DOHH2 (cell line): ENCODE measurements around the gene AP1AR.

Source experiments
- H3F3A ChIP-seq: fragments of 200-600 bp; sonication (generic), shearing (Covaris generic); 2 replicates; pipeline ENCODE4 v1.6.0; 2016; ENCODE audit warnings: antibody characterized with exemption, mild to moderate bottlenecking; ENCODE audit not compliant: control insufficient read depth, insufficient read depth
- H3K27ac ChIP-seq: fragments of 200-600 bp; sonication (generic); 2 replicates; pipeline ENCODE4 v1.5.1; 2014; ENCODE audit warnings: low read depth, mild to moderate bottlenecking, low read length, moderate library complexity
- H3K27me3 ChIP-seq: fragments of 200-600 bp; sonication (generic); 2 replicates; pipeline ENCODE4 v1.6.1; 2014; ENCODE audit warnings: mild to moderate bottlenecking, low read length, mixed read lengths; ENCODE audit not compliant: control insufficient read depth
- H3K36me3 ChIP-seq: fragments of 200-600 bp; sonication (generic); 2 replicates; pipeline ENCODE4 v1.6.1; 2014; ENCODE audit warnings: mild to moderate bottlenecking, low read length, moderate library complexity, mixed read lengths; ENCODE audit not compliant: control insufficient read depth
- H3K4me1 ChIP-seq: fragments of 200-600 bp; sonication (generic); 2 replicates; pipeline ENCODE4 v1.6.1; 2014; ENCODE audit warnings: mild to moderate bottlenecking, low read length, mixed read lengths; ENCODE audit not compliant: control insufficient read depth
- H3K4me2 ChIP-seq: fragments of 200-600 bp; sonication (generic); 2 replicates; pipeline ENCODE4 v1.6.0; 2014; ENCODE audit warnings: mild to moderate bottlenecking, low read length, moderate library complexity
- H3K4me3 ChIP-seq: fragments of 200-600 bp; sonication (generic); 2 replicates; pipeline ENCODE4 v1.5.1; 2014; ENCODE audit warnings: mild to moderate bottlenecking, low read length, mixed read lengths
- H3K79me2 ChIP-seq: fragments of 200-600 bp; sonication (generic); 2 replicates; pipeline ENCODE4 v1.6.1; 2014; ENCODE audit warnings: mild to moderate bottlenecking, low read length, mixed read lengths; ENCODE audit not compliant: control insufficient read depth
- H3K9me2 ChIP-seq: fragments of 200-600 bp; sonication (generic); replicated peaks from 2 replicates; pipeline ENCODE4 v1.6.1; 2014; ENCODE audit warnings: mild to moderate bottlenecking, low read length, mixed read lengths; ENCODE audit not compliant: control insufficient read depth
- H3K9me3 ChIP-seq: fragments of 200-600 bp; sonication (generic); 2 replicates; pipeline ENCODE4 v1.6.1; 2014; ENCODE audit warnings: antibody characterized with exemption, low read length, mixed read lengths; ENCODE audit not compliant: control insufficient read depth, insufficient read depth
- H4K20me1 ChIP-seq: fragments of 200-600 bp; sonication (generic); 2 replicates; pipeline ENCODE4 v1.6.0; 2014; ENCODE audit warnings: low read depth, mild to moderate bottlenecking, antibody characterized with exemption, low read length, moderate library complexity; ENCODE audit not compliant: control insufficient read depth, insufficient read depth
- EZH2phosphoT487 ChIP-seq: fragments of 200-600 bp; sonication (generic); IDR thresholded peaks from 2 replicates; pipeline ENCODE4 v1.6.1; 2017; ENCODE audit warnings: borderline replicate concordance, mild to moderate bottlenecking, antibody characterized with exemption, low read length, moderate library complexity, mixed read lengths
- TF ChIP-seq, protein P1 (sequence below): fragments of 200-600 bp; sonication (generic); IDR thresholded peaks from one replicate; pipeline ENCODE4 v1.5.1; 2014; ENCODE audit warnings: antibody characterized with exemption, mild to moderate bottlenecking, low read depth, low read length; ENCODE audit not compliant: poor library complexity, severe bottlenecking

The AP1AR gene

DNA sequence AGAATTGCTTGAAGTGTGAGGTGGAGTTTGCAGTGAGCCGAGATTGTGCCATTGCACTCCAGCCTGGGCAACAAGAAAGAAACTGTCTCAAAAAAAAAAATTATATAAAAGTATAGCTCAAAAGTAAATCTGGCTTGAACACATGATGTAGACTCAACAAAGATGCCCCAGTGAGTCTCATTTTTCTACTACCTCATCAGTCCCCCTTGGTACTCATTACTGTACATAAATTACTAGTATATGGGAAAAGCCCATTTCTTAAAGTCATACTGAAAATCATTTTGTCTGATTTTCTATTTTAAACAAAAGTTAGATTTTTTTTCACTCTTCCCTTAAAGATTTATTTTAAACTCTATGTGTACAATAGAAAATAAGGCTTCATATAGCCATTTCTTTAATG lies 47.1 kb upstream of the AP1AR start:
- Histone ChIP-seq H3K36me3 (peaks cover 68% of the 10 kb centered on the region), H3K4me2 (no peak overlapping the region), H3K79me2 (peaks cover 29% of the 10 kb centered on the region), H3K4me3 (no peak overlapping the region), H3K27me3 (no peaks in the 10 kb centered on the region), H3K4me1 (no peaks in the 10 kb centered on the region), H3K9me3 (no peaks in the 10 kb centered on the region), H3K27ac (no peak overlapping the region), H3K9me2 (no peaks in the 10 kb centered on the region), H4K20me1 (no peaks in the 10 kb centered on the region), H3F3A (peaks cover 12% of the 10 kb centered on the region)
- no peak for TF ChIP-seq EZH2phosphoT487
- TF ChIP-seq, protein P1, sequence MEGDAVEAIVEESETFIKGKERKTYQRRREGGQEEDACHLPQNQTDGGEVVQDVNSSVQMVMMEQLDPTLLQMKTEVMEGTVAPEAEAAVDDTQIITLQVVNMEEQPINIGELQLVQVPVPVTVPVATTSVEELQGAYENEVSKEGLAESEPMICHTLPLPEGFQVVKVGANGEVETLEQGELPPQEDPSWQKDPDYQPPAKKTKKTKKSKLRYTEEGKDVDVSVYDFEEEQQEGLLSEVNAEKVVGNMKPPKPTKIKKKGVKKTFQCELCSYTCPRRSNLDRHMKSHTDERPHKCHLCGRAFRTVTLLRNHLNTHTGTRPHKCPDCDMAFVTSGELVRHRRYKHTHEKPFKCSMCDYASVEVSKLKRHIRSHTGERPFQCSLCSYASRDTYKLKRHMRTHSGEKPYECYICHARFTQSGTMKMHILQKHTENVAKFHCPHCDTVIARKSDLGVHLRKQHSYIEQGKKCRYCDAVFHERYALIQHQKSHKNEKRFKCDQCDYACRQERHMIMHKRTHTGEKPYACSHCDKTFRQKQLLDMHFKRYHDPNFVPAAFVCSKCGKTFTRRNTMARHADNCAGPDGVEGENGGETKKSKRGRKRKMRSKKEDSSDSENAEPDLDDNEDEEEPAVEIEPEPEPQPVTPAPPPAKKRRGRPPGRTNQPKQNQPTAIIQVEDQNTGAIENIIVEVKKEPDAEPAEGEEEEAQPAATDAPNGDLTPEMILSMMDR, result no peak

DNA sequence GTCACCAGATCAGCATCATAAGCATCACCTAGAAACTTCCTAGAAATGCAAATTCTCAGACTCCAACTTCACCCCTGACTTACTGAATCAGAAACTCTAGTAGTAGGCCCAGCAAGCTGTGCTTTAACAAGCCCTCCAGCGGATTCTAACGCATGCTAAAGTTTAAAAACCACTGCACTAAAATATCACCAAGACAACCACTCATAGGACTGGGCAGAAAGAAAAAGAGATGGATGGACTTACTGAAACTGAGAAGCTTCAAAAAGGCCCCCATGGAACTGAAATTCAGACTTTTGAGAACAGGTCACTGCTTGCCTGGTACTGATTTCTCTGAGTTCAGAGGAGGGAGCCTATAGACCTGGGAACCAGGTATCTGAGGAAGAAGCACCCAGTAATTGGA lies 46.3 kb upstream of the AP1AR start:
- Histone ChIP-seq H3K27ac (no peak overlapping the region), H3K9me2 (no peaks in the 10 kb centered on the region), H3K9me3 (no peaks in the 10 kb centered on the region), H3K36me3 (peaks cover 75% of the 10 kb centered on the region), H4K20me1 (no peaks in the 10 kb centered on the region), H3K4me2 (no peak overlapping the region), H3K27me3 (no peaks in the 10 kb centered on the region), H3K4me1 (no peaks in the 10 kb centered on the region), H3K79me2 (peaks cover 26% of the 10 kb centered on the region), H3K4me3 (no peak overlapping the region), H3F3A (peaks cover 14% of the 10 kb centered on the region)
- no peak for TF ChIP-seq EZH2phosphoT487
- TF ChIP-seq, protein P1, result no peak

DNA sequence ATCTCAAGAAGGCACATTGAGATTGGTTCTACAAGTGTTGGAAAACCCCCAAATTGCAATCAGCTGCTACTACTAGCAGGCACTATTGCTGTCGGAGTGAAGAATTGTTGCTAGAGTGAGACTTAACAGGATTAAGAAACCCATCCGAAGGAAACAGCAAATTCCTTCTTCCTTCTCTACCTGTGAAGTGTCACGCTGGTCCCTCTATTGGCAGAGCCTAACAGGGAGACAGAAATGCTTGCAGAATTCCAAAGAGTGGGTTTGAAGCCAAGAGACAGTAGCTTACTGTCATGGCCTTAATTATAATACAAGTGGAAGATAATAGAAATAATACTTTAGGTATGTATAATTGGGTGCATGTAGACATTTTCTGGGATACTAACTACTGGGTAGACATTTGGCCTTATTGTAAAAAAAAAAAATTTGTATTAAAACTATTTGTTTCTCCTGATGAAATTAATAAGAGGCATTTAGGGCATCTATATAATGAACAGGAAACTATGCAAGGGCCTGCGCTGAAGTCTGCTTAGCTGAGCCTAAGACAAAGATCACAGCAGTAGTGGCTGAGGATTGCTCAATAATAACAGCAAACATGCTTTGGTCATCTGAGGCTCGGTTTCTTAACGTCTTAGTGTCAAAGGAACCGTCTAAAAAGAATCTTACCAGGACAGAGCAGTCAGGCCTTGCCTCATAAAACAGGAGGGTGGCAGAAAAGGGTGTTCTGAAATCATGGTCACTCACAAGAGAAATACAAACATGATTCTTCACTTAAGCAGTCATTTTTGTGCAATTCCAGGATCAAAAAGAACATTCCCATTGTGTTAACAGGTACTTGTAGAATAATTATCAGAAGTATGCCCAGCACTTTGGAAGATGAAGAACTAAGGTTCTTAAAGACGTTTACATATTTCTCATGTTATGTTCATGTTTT lies 45.6 kb upstream of the AP1AR start:
- peaks cover 21% of the 10 kb centered on the region for H3K79me2 ChIP-seq
- H3K4me1 ChIP-seq, result no peaks in the 10 kb centered on the region
- H3K9me2 ChIP-seq, result no peaks in the 10 kb centered on the region
- H3K36me3 ChIP-seq, result peaks cover 75% of the 10 kb centered on the region
- no peak overlapping the region for H3K4me3 ChIP-seq
- H3K9me3 ChIP-seq, result no peaks in the 10 kb centered on the region
- no peaks in the 10 kb centered on the region for H3K27me3 ChIP-seq
- no peak overlapping the region for H3K4me2 ChIP-seq
- TF ChIP-seq EZH2phosphoT487, result no peak
- TF ChIP-seq, protein P1, result no peak
- H3K27ac ChIP-seq, result no peak overlapping the region
- peaks cover 12% of the 10 kb centered on the region for H3F3A ChIP-seq
- H4K20me1 ChIP-seq, result no peaks in the 10 kb centered on the region
